Lung (tissue), 12 donors: ENCODE measurements around the gene NCOA7. TPM values are rescaled to one million over a fixed set of nuclear protein-coding genes. Genes with fewer than 3 reads are reported as not detected.

Experiments
- ATAC-seq: fragments of 200-7000 bp; cut with Tn5 transposase; one replicate; pipeline ENCODE4 v1.9.1; 2020; ENCODE audit warnings: moderate number of reproducible peaks; ENCODE audit not compliant: insufficient read depth, low FRiP score
- DNase-seq, 3 donors: peaks; one replicate each; pipeline ENCODE4 v3.0.0-alpha.2; 2013 to 2017
- H3K27ac ChIP-seq, 2 donors: one replicate each; pipeline ENCODE4 v1.5.1; 2013; ENCODE audit warnings: mild to moderate bottlenecking in 2 of 2, moderate library complexity in 2 of 2, control low read depth in 1 of 2, inconsistent platforms in 1 of 2, low read depth in 1 of 2, low read length in 1 of 2
- H3K27me3 ChIP-seq, 3 donors: one replicate each; pipeline ENCODE4 v1.5.1; 2013; ENCODE audit warnings: low read length in 2 of 3; ENCODE audit not compliant: control insufficient read depth in 3 of 3, insufficient read depth in 3 of 3
- H3K36me3 ChIP-seq, 4 donors: one replicate each; pipeline ENCODE4 v1.5.1; 2013; ENCODE audit warnings: low read length in 4 of 4, mild to moderate bottlenecking in 1 of 4, moderate library complexity in 1 of 4; ENCODE audit not compliant: control insufficient read depth in 4 of 4, insufficient read depth in 4 of 4
- H3K4me1 ChIP-seq, 5 donors: one replicate each; pipeline ENCODE4 v1.5.1; 2013; ENCODE audit warnings: low read length in 5 of 5, mild to moderate bottlenecking in 2 of 5, moderate library complexity in 1 of 5; ENCODE audit not compliant: control insufficient read depth in 5 of 5, insufficient read depth in 5 of 5
- H3K4me3 ChIP-seq: one replicate; pipeline ENCODE4 v1.5.1; 2013; ENCODE audit warnings: mild to moderate bottlenecking, control low read depth, moderate library complexity
- H3K9ac ChIP-seq, 2 donors: one replicate each; pipeline ENCODE4 v1.5.1; 2013; ENCODE audit warnings: low read length in 2 of 2, control low read depth in 1 of 2; ENCODE audit not compliant: insufficient read depth in 1 of 2
- H3K9me3 ChIP-seq, 4 donors: one replicate each; pipeline ENCODE4 v1.5.1; 2013; ENCODE audit warnings: low read length in 3 of 4, mild to moderate bottlenecking in 1 of 4, moderate library complexity in 1 of 4; ENCODE audit not compliant: control insufficient read depth in 4 of 4, insufficient read depth in 3 of 4
- WGBS, 2 donors: extraction: QIAGEN DNeasy Blood & Tissue Kit; methylation state at CpG; one replicate each; pipeline ENCODE4 v1.1.7; 2013; 5-methylcytosine and 5-hydroxymethylcytosine counted together
- polyA plus RNA-seq, 2 donors: library from polyadenylated mRNA; stranded (reverse); fragments of 200-250 nt; gene quantifications; one replicate each; pipeline ENCODE4 v1.2.1, GENCODE V29; 2013
- total RNA-seq, 2 donors: library from RNA; depleted of rRNA in 1 of 2; stranded (reverse); fragments of >200 nt in 1 of 2; gene quantifications; one replicate each; pipeline ENCODE4 v1.2.1, GENCODE V29; 2014 to 2021
- TF ChIP-seq, protein P1 (sequence below): IDR thresholded peaks from 2 replicates; pipeline ENCODE4 v1.5.1; 2012; ENCODE audit warnings: mild to moderate bottlenecking; ENCODE audit errors: control extremely low read depth, extremely low read depth
- donor health status: control.
- donor health status: control.
- donor health status: Bipolar disorder and iron deficiency.
- donor health status: healthy.
- donor health status: DM: yes; HTN: yes; CAD: no.

Gene NCOA7
- total and polyA plus RNA-seq, 4 donors = 28.9 to 81.4 (median 57.2) TPM

DNA sequence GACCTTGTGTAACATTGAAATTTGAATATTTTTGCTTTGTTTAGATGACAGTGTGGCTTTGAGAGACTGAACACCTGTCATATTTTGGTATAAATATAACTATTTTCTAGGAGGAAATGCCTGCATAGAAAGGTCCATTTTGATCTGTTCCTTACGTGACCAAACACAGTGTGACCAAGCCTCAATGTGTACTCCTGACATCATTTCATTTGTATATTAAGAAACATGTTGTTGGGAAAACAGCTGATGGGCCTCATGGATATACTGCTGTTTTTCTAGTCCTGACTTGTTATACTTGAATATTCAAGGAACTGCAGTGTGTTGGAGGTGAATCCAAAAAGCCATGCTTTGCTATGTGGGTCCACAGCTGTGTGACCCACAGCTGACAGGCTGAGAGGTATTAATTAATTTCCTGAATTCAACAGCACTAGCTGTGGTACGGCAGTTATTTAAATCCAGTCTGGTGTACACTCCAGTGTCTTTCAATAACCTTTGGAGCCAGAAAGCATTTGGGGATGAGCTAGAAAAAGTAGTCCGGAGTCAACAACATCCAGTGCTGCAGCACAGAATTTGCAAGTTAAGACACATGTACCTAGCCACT lies 18.9 kb downstream of the NCOA7 start:
- ATAC-seq (no peak), DNase-seq (no peak)
- Histone ChIP-seq H3K9me3 (no peaks in the 10 kb centered on the region), H3K27ac (no peak overlapping the region), H3K4me1 (peaks cover 0 to 18% (median 2%) of the 10 kb centered on the region in 5 donors), H3K9ac (no peak overlapping the region), H3K27me3 (no peaks in the 10 kb centered on the region), H3K36me3 (no peaks in the 10 kb centered on the region), H3K4me3 (no peak overlapping the region)
- TF ChIP-seq, protein P1, sequence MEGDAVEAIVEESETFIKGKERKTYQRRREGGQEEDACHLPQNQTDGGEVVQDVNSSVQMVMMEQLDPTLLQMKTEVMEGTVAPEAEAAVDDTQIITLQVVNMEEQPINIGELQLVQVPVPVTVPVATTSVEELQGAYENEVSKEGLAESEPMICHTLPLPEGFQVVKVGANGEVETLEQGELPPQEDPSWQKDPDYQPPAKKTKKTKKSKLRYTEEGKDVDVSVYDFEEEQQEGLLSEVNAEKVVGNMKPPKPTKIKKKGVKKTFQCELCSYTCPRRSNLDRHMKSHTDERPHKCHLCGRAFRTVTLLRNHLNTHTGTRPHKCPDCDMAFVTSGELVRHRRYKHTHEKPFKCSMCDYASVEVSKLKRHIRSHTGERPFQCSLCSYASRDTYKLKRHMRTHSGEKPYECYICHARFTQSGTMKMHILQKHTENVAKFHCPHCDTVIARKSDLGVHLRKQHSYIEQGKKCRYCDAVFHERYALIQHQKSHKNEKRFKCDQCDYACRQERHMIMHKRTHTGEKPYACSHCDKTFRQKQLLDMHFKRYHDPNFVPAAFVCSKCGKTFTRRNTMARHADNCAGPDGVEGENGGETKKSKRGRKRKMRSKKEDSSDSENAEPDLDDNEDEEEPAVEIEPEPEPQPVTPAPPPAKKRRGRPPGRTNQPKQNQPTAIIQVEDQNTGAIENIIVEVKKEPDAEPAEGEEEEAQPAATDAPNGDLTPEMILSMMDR = no peak
- 76 to 83% methylated on average over 3 of the region's 3 CpGs for WGBS, 2 donors

- DNase-seq (peak in 1 of 3 donors; percentile 32), ATAC-seq (no peak)
- Histone ChIP-seq H3K4me3 (no peak overlapping the region), H3K9ac (no peak overlapping the region), H3K36me3 (no peaks in the 10 kb centered on the region), H3K4me1 (peaks cover 0 to 18% (median 6%) of the 10 kb centered on the region in 5 donors), H3K27me3 (no peaks in the 10 kb centered on the region), H3K9me3 (no peaks in the 10 kb centered on the region), H3K27ac (no peak overlapping the region)
- TF ChIP-seq, protein P1 = no peak
- 74 to 88% methylated on average over 1 of the region's 1 CpG for WGBS, 2 donors
These were observed 19.7 kb downstream of the NCOA7 start for GRCh38 chr6:125810445-125810844.

GRCh38 chr6:125811259-125811658 lies 20.5 kb downstream of the NCOA7 start:
- no peak for ATAC-seq
- peaks cover 0 to 15% (median 10%) of the 10 kb centered on the region in 5 donors for H3K4me1 ChIP-seq
- H3K36me3 ChIP-seq = no peaks in the 10 kb centered on the region
- H3K27me3 ChIP-seq = no peaks in the 10 kb centered on the region
- H3K4me3 ChIP-seq = no peak overlapping the region
- TF ChIP-seq, protein P1 = no peak
- peak overlapping the region in 1 of 2 donors; percentile 68 for H3K27ac ChIP-seq
- no peaks in the 10 kb centered on the region for H3K9me3 ChIP-seq
- H3K9ac ChIP-seq = no peak overlapping the region
- WGBS, 2 donors = 60 to 74% methylated on average over 5 of the region's 5 CpGs
- no peak for DNase-seq
